Body of pancreas (tissue), 4 donors: ENCODE results near the gene PML. TPM values are rescaled to one million over a fixed set of nuclear protein-coding genes. Genes with fewer than 3 reads are reported as not detected.
"Not testable (repeated sequence)": the region's sequence is repeated elsewhere in the genome, so short reads cannot be mapped to it uniquely, and the experiment has no call there.

Source experiments
- ATAC-seq: fragments of 150-250 bp; one replicate; pipeline ENCODE4 v1.9.1; 2016
- DNase-seq, 4 donors: peaks; one replicate each; pipeline ENCODE4 v3.0.0-alpha.2; 2019
- H3K27ac ChIP-seq, 4 donors: fragments of 200-600 bp; sonication (generic); 1 replicate in 3 of 4; 2 replicates in 1 of 4; pipeline versions ENCODE4 v1.5.1 to v1.6.1; 2016 to 2019; ENCODE audit warnings: mild to moderate bottlenecking in 1 of 4, mixed read lengths in 1 of 4, moderate library complexity in 1 of 4
- H3K27me3 ChIP-seq, 2 donors: fragments of 200-600 bp; sonication (generic); one replicate each; pipeline ENCODE4 v1.6.0; 2016; ENCODE audit warnings: mild to moderate bottlenecking in 1 of 2
- H3K36me3 ChIP-seq, 2 donors: fragments of 200-600 bp; sonication (generic); replicated peaks in 1 of 2; 2 replicates each; pipeline ENCODE4 v1.5.1; 2016; ENCODE audit warnings: low read depth in 2 of 2; ENCODE audit not compliant: insufficient read depth in 1 of 2
- H3K4me1 ChIP-seq: fragments of 200-600 bp; sonication (generic); one replicate; pipeline ENCODE4 v1.6.0; 2016
- H3K4me3 ChIP-seq, 2 donors: fragments of 200-600 bp; sonication (generic); 1 replicate in 1 of 2; 2 replicates in 1 of 2; pipeline ENCODE4 v1.5.1; 2016 to 2019
- H3K9me3 ChIP-seq, 3 donors: fragments of 200-600 bp; sonication (generic); 1 replicate in 2 of 3; 2 replicates in 1 of 3; pipeline ENCODE4 v1.5.1; 2016
- WGBS, 2 donors: methylation state at CpG; one replicate each; pipeline ENCODE4 v1.1.5; 2017; 5-methylcytosine and 5-hydroxymethylcytosine counted together
- intact Hi-C: fragments of 100-400 bp; cut with DNase I; formaldehyde crosslinking; loops from one replicate; pipeline ENCODE4 v1.15.1; 2023
- small RNA-seq: library from RNA; depleted of rRNA; stranded (forward); fragments of <200 nt; gene quantifications from one replicate; pipeline ENCODE3, GENCODE V24; 2016
- total RNA-seq, 2 donors: library from RNA; depleted of rRNA; stranded (reverse); fragments of >200 nt; gene quantifications; one replicate each; pipeline ENCODE4 v1.1.0, GENCODE V29; 2016

Gene PML
- total RNA-seq, 2 donors from 2014 or later, result 27.8 to 38.2 TPM

DNA sequence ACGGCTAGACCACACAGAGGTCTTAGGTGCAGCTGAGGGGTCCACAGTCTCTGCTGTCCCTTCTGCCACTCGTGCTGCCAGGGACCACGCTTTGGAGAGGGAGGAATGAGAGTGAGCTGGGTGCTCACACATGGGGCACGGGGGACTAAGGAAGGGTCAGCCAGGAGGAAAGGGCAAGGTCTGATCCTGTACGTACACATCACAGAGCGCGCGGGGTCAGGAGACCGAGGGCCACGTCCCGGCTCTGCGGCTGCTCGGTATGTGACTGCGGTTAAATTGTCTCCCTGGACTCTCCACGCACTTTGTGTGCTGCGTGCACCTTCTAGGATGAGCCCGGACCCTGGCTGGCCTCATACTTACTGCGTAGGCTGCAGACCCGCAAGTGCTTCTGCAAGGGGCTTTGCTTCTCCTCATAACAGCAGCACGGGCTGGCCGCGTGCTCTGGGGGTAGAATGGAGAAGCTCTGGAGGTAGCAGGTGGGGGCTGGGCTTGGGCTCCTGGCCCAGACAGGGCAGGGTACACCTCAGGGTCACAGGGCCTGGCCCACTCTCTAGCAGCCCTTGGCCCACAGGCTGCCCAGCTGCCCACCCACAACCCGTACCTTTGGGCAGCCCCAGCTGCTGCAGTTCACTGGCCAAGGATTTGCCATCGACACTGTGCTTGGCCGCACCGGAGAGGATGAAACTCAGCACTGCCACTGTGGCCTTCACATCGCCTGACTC lies 102.4 kb downstream of the PML start:
- WGBS, 2 donors, result no CpG with 5 or more reads among the region's 27 CpGs
- ATAC-seq, H3K27me3 ChIP-seq, H3K36me3 ChIP-seq, intact Hi-C loops, H3K9me3 ChIP-seq, H3K4me1 ChIP-seq, H3K27ac ChIP-seq, DNase-seq, H3K4me3 ChIP-seq: not testable (repeated sequence)

Small RNAs within 50 kb of the gene (small RNA-seq; reads per million reads assigned to genes)
- not detected for gene RN7SL429P

Other genes starting within 250 kb of the PML start
- 1 to 10 TPM; 1.3 to 3.6 TPM for gene INSYN1, start 241.4 kb upstream of the PML start, total RNA-seq
- not detected for gene TBC1D21, start 121.2 kb upstream of the PML start, total RNA-seq
- 10 to 100 TPM in 1 of 2 donors, 1 to 10 TPM in 1; 8.6 to 14.5 TPM for gene LOXL1, start 68.3 kb upstream of the PML start, total RNA-seq
- gene STOML1, start 2.4 kb upstream of the PML start, total RNA-seq, result 10 to 100 TPM in 1 of 2 donors, 1 to 10 TPM in 1; 6.0 to 10.2 TPM
- not detected for gene GOLGA6A, start 87.8 kb downstream of the PML start, total RNA-seq
- gene ISLR2, start 135.9 kb downstream of the PML start, total RNA-seq, result not detected
- 10 to 100 TPM; 10.5 to 15.8 TPM for gene ISLR, start 179.0 kb downstream of the PML start, total RNA-seq
- gene STRA6, start 208.1 kb downstream of the PML start, total RNA-seq, result not detected
- gene CCDC33, start 241.6 kb downstream of the PML start, total RNA-seq, result not detected